Measurements from ENCODE around the gene MAML2. TPM values are rescaled to one million over a fixed set of nuclear protein-coding genes. Genes with fewer than 3 reads are reported as not detected.

MAML2 gene
- total RNA-seq, 1 donor from 2014 or later: 4.1 TPM

DNA sequence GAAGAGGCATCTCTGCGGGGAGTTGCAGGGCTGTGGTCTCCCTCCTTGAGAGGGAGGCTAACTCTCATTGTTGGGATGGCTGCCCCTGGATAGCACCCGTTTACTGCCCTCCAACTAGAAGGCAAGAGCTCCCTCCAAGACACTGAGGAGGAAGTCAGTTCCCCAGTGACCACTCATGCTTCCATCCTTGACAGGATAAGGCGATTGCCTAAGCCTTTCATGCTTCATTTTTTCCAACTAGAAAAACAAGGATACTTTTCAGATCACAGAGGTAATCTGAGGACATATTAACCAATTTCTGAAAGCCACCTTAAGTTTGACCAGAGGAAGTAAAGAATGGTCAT lies 186.6 kb downstream of the MAML2 start:
- intact Hi-C loops (cut with micrococcal nuclease): no loop called here
- peak; percentile 90 for ATAC-seq
- no peak for DNase-seq

DNA sequence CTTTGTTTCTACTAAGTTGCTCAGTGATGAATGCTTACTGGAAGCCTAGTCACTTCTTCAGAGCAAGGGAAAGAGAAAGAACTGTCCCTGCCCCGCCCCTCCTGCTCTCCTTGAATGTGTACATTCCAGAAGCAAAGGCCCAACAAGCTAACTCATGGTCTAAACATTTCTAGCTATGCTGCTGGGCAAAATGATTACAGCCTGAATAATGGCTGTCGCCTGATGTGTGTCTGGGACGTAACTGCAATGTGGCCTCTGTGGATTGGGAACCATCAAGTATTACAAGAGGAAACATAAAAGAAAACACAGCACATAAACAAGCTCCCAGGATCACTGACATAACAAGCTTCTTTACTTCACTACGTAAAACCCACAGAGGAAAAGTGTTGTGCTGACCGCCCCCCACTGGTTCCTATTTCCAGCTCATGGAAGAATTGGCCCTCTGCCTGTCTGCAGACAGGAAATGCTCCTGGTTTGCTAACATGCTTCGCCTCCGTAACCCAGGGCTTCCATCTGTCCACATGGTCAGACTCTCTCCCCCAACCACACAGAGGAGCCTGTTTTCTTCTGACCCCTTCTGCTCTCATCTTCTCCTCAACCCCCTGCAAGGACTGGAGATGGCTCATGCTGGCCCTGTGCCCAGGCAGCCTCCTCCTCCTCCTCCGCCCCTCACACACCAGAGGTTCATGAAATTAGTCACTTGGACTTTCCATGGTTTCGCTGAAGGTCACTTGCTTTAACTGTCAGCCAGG lies 187.2 kb downstream of the MAML2 start:
- intact Hi-C loops (cut with micrococcal nuclease): no loop called here
- peak; percentile 75 for DNase-seq
- peak; percentile 82 for ATAC-seq

DNA sequence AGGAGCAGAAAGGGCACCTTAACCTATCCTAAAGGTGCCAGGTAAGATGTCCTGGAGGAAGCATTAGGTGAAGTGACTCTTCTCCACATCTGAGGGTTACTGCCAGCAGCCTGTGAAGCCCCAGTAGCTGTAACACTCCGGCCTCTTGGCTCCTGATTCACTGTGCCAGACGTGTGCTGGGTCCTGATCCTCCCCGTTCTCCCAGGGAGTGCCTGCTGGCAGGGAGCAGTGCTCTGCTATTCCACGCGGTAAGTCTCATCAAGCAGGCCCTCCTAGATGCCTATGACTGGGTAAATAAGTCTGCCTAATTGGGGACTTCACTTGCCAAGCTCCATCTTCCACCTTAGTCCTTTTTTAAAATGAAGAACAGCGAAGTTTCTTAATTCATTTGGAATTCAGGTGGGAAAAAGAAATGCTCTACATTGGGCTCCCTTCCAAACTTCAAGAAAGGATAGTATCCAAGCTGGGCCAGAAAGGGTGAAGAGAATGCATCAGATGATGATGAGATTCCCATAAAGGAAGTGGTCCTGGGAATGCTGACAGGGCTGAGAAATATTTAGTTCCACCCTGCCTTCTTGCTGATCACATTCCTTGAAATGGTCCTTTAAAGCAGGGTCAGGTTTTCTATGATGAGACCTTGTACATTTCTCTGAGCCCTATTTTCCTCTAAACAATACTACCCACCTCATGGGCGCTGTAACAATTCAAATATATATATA lies 188.0 kb downstream of the MAML2 start:
- ATAC-seq (no peak), DNase-seq (peak; percentile 33)
- intact Hi-C loops (cut with micrococcal nuclease): no loop called here

DNA sequence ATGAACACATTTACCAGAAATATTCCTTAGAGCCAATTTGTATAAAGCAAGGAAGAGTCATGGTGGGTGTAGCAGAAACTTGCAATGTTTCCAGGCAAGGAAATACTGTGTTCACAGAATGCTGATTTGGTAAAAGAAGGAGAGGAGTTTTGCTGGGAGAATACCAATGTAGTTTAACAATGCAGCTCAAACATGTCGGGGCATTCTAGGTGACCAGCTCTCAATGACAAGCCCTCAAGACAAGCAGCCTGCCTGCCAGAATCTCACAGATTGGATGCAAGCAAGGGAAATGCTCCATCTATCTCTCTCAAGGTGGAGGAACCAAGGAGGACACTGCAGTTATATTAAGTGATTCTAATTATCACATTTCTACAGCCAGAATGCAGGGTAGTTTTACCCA lies 190.4 kb downstream of the MAML2 start:
- intact Hi-C loops (cut with micrococcal nuclease): no loop called here
- ATAC-seq (no peak), DNase-seq (no peak)

DNA sequence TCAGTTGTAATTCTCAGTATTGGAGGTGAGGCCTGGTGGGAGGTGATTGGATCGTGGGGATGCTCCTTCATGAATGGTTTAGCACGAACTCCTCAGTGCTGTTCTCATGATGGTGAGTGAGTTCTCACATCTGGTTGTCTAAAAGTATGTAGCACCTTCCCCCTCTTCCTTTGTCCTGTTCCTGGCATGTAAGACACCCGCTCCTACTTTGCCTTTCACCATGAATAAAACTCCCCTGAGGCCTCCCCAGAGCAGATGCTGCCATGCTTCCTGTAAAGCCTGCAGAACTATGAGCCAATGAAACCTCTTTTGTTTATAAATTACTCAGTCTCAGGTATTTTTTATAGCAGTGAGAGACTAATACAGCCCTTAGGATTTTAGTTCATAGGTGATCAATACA lies 191.5 kb downstream of the MAML2 start:
- no peak for DNase-seq
- ATAC-seq: no peak
- intact Hi-C loops (cut with micrococcal nuclease): no loop called here

DNA sequence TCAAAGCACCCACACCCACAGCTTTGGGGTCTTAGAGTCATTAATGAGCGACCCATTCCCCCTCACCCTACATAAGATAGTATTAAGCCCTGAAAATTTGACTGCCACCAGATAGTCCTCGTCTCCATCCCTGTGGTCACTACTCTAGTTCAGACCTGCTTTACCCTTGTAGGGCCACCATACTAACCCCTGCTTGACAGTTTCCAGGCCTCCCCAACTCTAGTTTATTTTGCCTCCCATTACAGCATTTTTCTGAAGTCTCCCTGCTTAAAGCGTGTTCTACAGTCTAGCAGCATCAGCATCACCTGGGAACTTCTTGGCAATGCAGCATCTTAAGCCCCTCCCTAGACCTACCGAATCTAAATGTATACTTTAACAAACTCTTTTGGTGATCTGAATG lies 192.4 kb downstream of the MAML2 start:
- ATAC-seq (no peak), DNase-seq (no peak)
- intact Hi-C loops (cut with micrococcal nuclease): no loop called here

DNA sequence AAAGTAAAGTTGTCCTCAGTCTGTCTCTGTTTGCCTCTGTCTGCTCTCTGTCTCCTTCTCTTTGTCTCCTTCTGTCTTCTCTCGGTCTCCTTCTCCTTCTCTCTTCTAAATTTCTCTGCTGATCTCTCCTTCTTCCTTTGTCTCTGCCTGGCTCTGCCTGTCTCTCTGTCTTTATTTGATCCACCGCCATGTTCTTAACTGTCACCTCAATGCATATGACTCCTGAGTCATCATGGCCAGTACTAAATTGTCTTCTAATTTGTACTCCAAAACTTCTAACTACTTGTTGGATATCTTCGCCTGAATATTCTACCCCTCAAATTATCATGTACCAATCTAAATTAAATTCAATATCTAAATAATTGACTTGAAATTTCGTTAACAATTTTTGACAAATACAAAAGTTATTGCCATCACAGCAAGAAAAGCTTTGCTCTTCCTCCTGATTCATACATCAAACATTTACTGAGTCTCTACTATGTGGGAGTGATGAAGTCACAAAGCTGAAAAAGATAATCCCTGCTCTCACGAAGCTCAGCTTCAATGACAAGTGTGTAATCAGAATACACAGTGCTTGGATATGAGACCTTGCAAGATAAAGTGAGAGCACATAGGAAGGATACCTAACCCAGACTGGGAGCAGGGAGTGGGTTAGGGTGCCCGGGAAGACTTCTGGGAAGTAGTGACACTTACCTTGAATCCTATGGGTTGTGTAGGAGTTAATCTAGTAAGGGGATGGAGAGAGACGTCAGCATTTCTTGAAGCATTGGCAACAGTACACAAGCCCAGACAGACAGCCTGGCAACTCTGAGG lies 193.0 kb downstream of the MAML2 start:
- DNase-seq: no peak
- ATAC-seq: no peak
- intact Hi-C loops (cut with micrococcal nuclease): no loop called here

DNA sequence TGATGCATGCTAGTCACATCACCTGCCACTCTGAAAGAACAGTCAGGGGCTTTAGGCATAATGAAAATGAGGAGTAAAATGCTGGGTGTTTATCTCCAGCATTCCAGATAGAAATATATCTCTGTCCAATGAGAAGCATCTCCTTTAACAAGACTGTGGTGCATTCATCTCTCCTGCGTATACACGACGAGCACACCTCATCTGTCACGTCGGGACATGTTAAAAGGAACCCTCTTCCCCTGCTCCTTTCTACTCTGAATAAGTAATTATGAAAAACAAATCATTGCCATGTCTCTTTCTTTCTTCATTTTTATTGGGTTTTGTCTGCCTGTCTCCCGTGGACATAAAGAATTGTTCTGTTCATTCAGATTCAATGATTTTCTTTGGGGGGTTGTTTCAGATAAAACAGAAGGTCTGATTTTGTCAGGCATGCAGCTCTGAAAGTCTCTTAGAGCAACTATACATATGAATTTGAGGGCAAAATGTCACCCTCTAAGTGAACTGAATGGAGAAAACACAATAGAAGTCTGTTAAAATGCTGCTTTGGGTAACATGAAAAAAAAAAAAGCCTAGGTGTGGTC lies 195.0 kb downstream of the MAML2 start:
- intact Hi-C loops (cut with micrococcal nuclease): no loop called here
- ATAC-seq: no peak
- no peak for DNase-seq

DNA sequence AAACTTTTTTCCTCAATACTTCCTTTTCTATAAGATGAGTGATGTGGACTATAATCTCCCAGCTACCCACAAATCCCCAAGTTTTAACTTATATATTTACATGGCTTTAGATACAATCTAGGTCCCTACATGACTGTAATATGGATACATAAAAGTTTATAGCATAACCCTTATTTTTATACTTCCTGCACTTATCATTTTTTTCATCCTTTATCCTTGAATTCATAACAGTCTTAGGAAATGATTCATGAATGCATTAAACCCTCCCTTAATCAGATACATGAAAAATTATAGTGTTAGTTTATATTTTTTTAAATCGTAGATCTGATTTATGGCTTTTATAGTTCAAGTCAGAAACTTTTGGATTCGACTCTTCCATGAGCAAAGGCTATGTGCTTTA lies 195.8 kb downstream of the MAML2 start:
- DNase-seq (no peak), ATAC-seq (no peak)
- intact Hi-C loops (cut with micrococcal nuclease): no loop called here

DNA sequence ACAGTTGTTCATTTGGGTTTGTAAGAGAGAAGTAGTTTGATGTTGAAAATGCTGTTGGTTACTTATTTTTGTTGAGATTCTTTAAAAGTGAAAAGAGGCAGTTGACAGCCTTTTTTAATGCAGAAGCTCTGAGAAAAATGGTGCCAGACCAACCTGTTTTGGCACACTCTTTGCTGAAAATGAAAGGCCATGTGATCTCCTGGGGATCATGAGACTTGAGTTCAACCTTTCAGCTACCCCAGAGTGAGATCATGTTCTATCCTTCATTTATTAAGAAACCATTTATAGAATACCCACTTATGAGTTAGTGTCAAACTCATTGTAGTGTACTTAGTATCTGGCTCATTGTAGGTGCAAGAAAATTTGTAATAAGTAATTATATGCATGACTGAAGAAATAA lies 196.2 kb downstream of the MAML2 start:
- intact Hi-C loops (cut with micrococcal nuclease): no loop called here
- ATAC-seq (no peak), DNase-seq (no peak)

DNA sequence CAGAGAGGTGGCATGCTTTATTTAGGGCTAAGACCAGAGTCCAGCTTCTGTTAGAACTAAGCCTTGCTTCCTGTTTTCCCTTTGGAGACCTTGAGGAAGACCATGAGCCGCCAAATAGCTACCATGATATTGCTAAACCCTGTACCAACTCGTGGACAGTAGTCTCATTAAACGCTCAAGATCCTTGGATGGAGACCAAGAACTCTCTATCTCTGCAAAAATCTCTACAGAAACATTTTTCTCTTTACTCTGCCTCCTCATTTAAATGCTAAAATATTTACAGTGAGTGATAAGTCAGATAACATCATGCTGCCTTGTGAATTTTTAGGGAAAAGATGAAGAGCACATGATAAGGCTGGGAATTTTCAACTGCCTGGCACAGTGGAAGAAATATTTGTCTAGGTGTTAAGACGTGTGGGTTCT lies 197.8 kb downstream of the MAML2 start:
- ATAC-seq: no peak
- no peak for DNase-seq
- intact Hi-C loops (cut with micrococcal nuclease): no loop called here

DNA sequence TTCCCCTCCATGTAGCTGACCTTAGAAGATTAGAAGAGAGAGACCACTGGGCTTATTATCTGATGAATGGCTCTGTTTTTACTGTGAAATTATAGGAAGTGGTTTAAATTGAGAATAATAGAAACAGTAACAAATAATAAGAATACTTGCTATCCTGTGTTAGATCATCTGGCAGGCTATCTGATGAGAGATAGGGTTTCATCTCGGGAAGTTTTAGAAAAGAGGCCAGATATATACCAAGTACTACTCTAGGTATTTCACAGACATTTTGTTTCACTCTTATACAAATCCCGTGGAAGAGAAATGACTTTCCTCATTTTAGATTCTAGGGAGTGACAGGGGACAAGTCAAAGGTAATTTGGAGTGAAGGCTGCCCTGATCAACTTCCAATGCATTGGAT lies 198.4 kb downstream of the MAML2 start:
- ATAC-seq: no peak
- intact Hi-C loops (cut with micrococcal nuclease): no loop called here
- no peak for DNase-seq

DNA sequence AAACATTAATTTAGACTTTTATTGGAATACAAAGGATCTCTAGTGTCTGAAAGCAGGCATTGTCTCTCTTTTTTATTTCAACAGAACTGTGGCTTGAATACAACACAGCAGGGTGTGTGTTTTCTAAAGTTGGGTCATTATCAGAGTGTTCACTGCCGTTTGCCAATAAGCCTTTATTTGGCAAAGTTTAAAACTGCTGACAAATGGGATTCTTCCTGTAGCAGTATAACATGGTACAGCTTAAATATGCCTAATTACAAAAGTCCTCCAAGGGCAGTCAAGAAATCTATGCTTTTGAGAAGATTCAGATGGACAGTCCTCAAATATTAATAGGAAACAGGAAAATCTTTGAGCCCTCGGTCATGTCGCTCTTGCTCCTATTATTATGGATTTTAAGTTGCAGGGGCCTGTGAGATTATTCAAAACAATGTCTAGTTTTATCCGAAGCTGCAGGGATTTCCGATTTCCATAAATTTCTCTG lies 199.9 kb downstream of the MAML2 start:
- intact Hi-C loops (cut with micrococcal nuclease): no loop called here
- DNase-seq (no peak), ATAC-seq (peak; percentile 78)

DNA sequence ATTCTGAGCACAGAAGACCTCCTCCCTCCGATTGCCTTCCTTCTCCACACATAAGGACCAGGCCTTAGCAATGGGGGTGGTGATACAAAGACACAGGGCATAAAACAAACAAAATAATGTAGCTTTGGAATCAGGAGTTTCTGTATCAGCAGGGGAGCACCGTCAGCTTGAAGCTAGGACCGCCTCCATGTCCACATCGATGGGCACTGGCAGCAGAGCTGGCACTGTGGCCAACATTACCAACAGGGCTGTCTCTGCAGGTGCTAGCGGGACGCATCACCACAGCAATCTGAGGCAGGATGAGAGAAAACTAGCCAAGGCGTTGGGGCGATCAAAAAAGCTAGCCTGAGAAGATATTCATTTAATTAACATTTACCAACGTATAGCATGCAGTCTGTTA lies 201.4 kb downstream of the MAML2 start:
- ATAC-seq: no peak
- intact Hi-C loops (cut with micrococcal nuclease): no loop called here
- no peak for DNase-seq

DNA sequence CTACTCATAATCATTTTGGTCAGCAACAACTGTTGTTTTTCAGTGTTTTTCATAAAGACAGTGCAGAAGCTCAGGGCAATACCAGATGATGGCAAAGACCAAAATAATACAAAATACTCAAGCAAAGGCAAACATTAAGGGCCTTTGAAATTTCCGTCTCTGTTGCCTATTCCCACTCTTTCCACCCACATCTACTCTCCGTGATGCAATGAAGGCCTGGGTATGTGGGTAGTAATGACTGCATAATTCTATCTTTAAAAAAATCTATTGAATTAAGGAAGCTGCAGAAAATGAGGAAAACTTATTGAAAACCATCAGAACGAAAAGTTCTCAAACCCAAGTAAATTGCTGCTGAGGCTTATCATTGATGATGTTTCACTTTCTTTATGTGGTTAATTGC lies 203.3 kb downstream of the MAML2 start:
- no peak for ATAC-seq
- no peak for DNase-seq
- intact Hi-C loops (cut with micrococcal nuclease): no loop called here

DNA sequence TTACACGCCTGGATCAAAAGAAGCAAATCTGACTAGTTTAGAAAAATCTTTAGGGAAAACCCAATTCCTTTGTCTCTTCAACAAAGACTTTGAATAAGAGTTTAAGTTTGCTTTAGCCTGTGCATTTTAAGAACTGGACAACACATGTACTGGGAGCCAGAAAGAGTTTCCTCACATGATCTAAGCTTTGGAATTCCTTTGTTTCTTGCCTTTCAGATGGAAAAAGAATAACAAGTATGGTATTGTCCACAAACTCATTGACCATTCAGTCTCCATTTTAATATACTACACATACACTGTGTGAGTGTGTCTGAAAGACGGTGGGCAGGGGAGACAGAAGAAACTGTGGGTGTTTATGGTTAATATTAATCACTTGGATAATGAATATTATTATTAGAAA lies 205.6 kb downstream of the MAML2 start:
- ATAC-seq: no peak
- intact Hi-C loops (cut with micrococcal nuclease): no loop called here
- no peak for DNase-seq

DNA sequence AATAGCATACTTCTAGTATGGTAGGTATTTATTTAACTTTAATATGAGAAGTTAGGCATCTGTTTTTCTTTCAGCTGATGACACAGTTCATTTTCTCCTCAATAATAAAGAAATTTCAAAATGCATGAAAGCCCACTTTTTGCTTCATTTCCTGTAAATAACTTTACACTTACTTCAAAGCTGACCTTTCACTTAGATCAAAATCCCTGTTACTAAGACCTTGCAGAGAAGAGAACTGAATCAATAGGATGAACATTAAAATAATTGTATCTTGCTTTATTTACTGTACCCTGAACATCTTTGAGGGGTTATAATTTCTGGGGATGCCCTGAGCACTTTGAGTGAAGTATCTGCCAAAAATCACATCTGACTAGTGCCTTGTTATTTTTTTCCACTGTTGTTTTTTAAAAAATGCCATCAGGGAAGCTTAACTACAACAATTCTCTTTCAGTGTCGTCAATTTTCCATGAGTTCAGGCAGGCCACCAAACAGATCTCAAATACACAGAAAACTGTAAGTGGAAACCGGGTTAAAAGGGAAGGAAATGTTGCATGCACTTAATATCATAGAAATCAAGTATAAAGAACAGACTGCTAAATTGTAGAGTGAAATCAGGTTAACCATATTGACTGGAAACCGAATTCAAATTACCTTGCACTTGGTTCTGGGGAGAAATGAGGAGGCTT lies 206.2 kb downstream of the MAML2 start:
- no peak for DNase-seq
- intact Hi-C loops (cut with micrococcal nuclease): no loop called here
- no peak for ATAC-seq

DNA sequence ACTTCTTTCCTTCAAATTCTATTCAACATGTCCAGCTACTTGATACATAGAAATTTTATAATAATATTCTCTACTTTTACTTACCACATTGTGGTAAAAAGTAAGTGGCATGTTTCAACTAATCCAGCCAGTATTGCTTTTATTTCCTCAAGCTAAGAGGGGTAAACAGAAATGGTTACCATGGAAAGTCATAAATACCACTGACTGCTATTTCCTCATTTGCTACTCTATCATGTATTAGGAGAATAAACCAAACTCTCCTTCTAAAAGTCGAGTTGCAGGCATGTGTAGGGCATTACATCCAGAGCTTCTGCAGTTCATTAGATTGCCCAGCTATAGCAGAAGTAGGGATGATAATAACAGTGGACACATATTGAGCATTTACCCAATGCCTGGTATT lies 208.4 kb downstream of the MAML2 start:
- ATAC-seq (peak; percentile 44), DNase-seq (no peak)
- intact Hi-C loops (cut with micrococcal nuclease): no loop called here

DNA sequence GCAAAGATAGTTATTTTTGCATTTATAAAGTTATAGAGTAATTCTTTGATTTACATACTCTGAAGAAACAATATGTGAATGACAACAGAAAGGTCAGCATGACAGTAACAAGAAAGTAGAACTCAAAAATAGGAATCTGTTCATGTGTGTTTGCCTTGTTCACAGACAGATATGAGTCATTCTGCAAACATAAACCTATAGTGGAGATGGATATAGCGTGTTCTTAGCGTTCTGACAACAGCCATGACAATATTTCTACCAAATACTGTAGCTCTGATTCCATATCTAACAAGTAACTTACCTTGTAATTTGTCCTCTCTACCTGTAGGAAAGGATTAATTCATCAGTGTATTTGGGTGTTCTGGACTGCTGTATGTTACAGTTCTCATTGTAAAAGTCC lies 210.6 kb downstream of the MAML2 start:
- DNase-seq (no peak), ATAC-seq (no peak)
- intact Hi-C loops (cut with micrococcal nuclease): no loop called here

Data from left ventricle myocardium superior (tissue), 1 donor.